IPS DF 6.9 (cell line): ENCODE data around the gene GRM7.

ENCODE experiments used
- DNase-seq: peaks from one replicate; pipeline ENCODE4 v3.0.0-alpha.2; 2013; ENCODE audit warnings: low read depth, low spot score
- H3K27ac ChIP-seq: one replicate; pipeline ENCODE4 v1.5.1; 2013; ENCODE audit warnings: low read length, control low read depth
- H3K27me3 ChIP-seq: 2 replicates; pipeline ENCODE4 v1.6.1; 2013; ENCODE audit warnings: mild to moderate bottlenecking, low read length; ENCODE audit not compliant: control insufficient read depth, insufficient read depth
- H3K36me3 ChIP-seq: 2 replicates; pipeline ENCODE4 v1.6.1; 2013; ENCODE audit warnings: low read length; ENCODE audit not compliant: control insufficient read depth, insufficient read depth
- H3K4me1 ChIP-seq: 2 replicates; pipeline ENCODE4 v1.6.1; 2013; ENCODE audit warnings: low read length; ENCODE audit not compliant: control insufficient read depth, insufficient read depth
- H3K4me3 ChIP-seq: 2 replicates; pipeline ENCODE4 v1.5.1; 2013; ENCODE audit warnings: mild to moderate bottlenecking, low read length
- H3K9me3 ChIP-seq: 2 replicates; pipeline ENCODE4 v1.6.1; 2013; ENCODE audit warnings: low read length, inconsistent platforms; ENCODE audit not compliant: control insufficient read depth, insufficient read depth
- WGBS: extraction: QIAGEN DNeasy Blood & Tissue Kit; methylation state at CpG from one replicate; pipeline ENCODE4 v1.1.7; 2013; ENCODE audit warnings: mixed read lengths, missing lambda C conversion rate; ENCODE audit not compliant: insufficient read length, insufficient coverage; 5-methylcytosine and 5-hydroxymethylcytosine counted together

The GRM7 gene

DNA sequence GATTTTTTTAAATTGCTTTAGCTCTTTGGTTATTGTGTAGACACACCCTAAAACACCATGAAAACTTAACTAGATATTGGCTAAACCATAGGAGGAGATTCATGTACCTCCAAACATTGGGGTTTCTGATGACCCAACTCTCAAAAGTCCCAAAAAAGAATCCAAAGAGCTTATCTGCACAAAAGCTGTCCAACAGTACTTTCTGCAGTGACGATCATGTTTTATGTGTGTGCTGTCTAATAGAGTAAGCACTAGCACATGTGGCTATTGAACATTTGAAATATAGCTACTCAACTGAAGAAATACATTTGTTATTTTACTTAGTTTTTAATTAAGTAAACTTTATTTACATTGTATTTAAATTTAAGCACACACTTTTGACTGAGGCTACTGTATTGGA is 822.5 kb downstream of the GRM7 start:
- Histone ChIP-seq H3K27ac (no peak overlapping the region), H3K4me3 (no peak overlapping the region)

DNA sequence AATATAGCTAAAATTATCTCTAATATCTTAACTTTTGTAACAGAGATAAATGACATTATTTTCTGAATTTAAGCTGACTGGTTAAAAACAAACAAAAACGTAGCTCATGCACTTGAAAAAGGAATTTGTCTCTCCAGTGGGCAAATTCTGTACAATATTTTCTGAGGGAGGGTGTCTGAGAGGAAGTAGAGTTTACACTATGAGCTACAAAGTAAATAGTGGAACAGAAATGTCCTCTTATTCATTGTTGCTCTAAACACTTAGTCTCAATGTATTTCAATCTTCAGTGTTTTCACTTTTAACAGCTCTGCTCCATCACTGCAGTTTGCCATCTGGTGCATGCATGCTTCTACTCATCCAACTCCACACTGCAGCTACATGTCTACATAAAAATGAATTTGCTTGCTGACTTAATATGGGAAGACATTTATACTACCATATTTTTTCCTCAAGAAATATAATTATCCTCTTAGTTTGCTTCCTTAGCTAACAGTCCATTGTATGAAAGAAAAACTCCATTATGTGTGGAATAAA is 823.3 kb downstream of the GRM7 start:
- DNase-seq, result no peak
- Histone ChIP-seq H3K9me3 (no peaks in the 10 kb centered on the region), H3K27ac (no peak overlapping the region), H3K36me3 (no peaks in the 10 kb centered on the region), H3K27me3 (no peaks in the 10 kb centered on the region), H3K4me3 (no peak overlapping the region), H3K4me1 (no peaks in the 10 kb centered on the region)
- WGBS, result no CpG with 5 or more reads among the region's 1 CpG

More for the DNA sequence above, 822.5 kb downstream of the GRM7 start:
- Histone ChIP-seq H3K36me3 (no peaks in the 10 kb centered on the region), H3K9me3 (no peaks in the 10 kb centered on the region), H3K27me3 (no peaks in the 10 kb centered on the region), H3K4me1 (no peaks in the 10 kb centered on the region)
- WGBS, result no CpG with 5 or more reads among the region's 1 CpG
- no peak for DNase-seq

DNA sequence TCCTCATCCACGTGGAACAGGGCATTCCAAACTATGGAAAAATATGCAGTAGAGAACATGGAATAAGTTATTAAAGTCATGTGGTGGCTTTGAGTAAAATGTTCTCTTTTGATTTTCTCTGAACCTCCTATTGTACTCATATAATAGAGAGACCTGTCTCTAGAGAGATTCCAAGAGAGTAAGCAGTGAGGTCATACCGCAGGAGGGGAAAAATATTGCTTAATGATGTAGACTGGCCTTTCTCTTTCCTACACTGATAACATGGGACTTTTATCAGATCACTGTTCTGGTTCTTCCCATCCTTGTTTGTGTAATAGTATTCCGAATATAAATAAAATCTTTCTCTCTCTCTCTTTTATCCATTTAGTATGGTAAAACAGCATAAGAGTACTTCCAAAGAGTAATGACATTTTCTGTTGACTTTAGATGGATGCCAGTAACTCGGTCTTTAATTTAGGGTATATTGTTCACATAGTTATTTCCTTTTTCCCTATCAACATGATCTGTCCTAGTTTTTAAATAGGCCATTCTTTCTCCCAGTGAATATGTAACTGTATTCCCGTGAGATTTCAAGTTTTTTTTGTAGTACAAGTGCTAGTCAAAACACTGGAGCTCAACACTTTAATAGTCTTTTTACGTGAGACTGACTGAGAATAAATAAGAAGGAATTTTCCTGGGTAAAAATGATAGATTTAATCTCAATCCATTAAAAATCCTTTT is 826.7 kb downstream of the GRM7 start:
- no peaks in the 10 kb centered on the region for H3K9me3 ChIP-seq
- no peak overlapping the region for H3K27ac ChIP-seq
- H3K4me1 ChIP-seq, result no peaks in the 10 kb centered on the region
- no peak overlapping the region for H3K4me3 ChIP-seq
- H3K36me3 ChIP-seq, result no peaks in the 10 kb centered on the region
- no peak for DNase-seq
- H3K27me3 ChIP-seq, result no peaks in the 10 kb centered on the region
- no CpG with 5 or more reads among the region's 6 CpGs for WGBS

DNA sequence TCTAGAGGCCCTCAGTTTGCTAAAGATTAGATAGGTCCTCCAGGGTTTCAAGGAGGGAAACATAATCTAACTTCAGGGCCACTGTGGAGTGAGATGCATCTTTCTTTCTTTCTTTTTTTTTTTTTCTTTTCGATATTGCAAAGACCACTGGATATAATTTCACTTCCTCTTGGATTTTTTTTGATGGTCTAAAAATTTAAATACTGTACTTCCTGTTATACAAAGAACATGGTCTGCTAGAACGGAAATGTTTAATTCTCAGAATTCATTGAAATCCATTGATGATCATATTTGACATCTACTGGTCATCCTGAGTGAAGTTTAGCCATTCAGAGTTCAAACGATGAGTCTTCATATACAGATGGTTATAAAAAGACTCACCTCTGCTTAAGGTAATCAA is 832.0 kb downstream of the GRM7 start:
- H3K36me3 ChIP-seq, result no peaks in the 10 kb centered on the region
- no peaks in the 10 kb centered on the region for H3K27me3 ChIP-seq
- 0 out of 2 replicates have a peak, but pooled peaks cover 1% of the 10 kb centered on the region for H3K4me1 ChIP-seq
- H3K27ac ChIP-seq, result no peak overlapping the region
- WGBS, result no CpG with 5 or more reads among the region's 3 CpGs
- H3K4me3 ChIP-seq, result no peak overlapping the region
- DNase-seq, result no peak
- no peaks in the 10 kb centered on the region for H3K9me3 ChIP-seq

DNA sequence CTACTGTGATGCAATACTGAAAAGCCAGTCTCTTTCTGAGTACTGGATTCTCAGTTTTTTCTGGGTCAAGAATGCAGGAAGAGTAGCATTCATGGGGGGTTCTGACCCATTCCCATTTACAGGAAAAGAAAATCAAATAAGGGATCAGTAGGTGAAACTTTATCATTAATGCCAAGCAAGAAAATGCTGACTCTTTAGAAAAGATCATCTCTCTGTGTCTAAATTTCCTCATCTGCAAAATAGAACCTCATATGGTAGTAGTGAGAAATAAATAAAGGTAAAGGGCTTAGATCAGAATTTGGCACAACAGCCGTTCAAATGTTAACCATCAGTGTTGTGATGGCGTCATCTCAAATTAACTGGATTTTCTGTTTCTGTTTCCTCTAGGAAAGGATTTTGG is 833.1 kb downstream of the GRM7 start:
- Histone ChIP-seq H3K27me3 (no peaks in the 10 kb centered on the region), H3K4me3 (no peak overlapping the region), H3K9me3 (no peaks in the 10 kb centered on the region), H3K27ac (no peak overlapping the region), H3K4me1 (0 out of 2 replicates have a peak, but pooled peaks cover 1% of the 10 kb centered on the region), H3K36me3 (no peaks in the 10 kb centered on the region)
- no peak for DNase-seq
- WGBS, result no CpG with 5 or more reads among the region's 2 CpGs

DNA sequence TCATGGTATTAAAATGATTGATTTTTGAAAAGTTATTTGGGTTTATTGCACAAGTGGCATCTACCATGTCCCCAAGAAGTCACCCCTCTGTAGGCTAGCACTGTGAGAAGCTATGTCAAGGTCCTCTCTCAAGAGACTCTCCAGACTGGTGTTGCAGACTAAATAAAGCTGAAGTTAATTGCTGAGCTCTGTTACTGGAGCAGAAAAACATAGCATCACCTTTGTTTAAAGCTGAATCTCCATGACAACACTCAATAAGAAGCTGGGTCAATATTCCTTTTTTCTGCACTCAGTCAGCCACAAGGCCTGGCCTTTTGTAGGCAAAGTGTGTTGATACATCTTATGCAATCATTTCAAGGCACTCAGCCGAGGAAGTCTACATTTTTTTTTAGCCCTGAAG is 834.1 kb downstream of the GRM7 start:
- no CpG with 5 or more reads among the region's 1 CpG for WGBS

DNA sequence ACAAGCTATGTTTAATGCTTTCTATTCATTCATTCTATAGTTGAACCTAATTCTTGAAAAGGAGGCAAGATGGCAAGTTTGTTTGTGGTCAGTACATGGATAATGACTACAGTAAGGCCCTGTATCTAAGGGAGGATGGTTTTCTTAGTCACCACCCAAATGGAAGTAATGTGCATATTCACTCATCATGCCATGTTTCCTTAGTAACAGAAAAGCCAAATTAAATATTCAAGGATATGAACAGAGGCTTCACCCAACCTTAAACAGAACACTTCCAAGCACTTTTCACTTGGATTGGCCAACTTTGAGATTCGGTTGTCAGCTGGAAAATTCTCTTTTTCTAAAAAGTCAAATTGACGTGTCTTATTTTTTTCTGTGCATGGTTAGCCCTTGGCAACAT is 835.4 kb downstream of the GRM7 start:
- DNase-seq, result no peak
- no peaks in the 10 kb centered on the region for H3K27me3 ChIP-seq
- no peak overlapping the region for H3K27ac ChIP-seq
- H3K4me3 ChIP-seq, result no peak overlapping the region
- no peaks in the 10 kb centered on the region for H3K9me3 ChIP-seq
- no CpG with 5 or more reads among the region's 2 CpGs for WGBS
- H3K36me3 ChIP-seq, result no peaks in the 10 kb centered on the region
- 0 out of 2 replicates have a peak, but pooled peaks cover 1% of the 10 kb centered on the region for H3K4me1 ChIP-seq

More for the DNA sequence above, 834.1 kb downstream of the GRM7 start:
- H3K27ac ChIP-seq, result no peak overlapping the region
- DNase-seq, result no peak
- H3K4me3 ChIP-seq, result no peak overlapping the region
- H3K27me3 ChIP-seq, result no peaks in the 10 kb centered on the region
- H3K4me1 ChIP-seq, result 0 out of 2 replicates have a peak, but pooled peaks cover 1% of the 10 kb centered on the region
- no peaks in the 10 kb centered on the region for H3K9me3 ChIP-seq
- no peaks in the 10 kb centered on the region for H3K36me3 ChIP-seq

DNA sequence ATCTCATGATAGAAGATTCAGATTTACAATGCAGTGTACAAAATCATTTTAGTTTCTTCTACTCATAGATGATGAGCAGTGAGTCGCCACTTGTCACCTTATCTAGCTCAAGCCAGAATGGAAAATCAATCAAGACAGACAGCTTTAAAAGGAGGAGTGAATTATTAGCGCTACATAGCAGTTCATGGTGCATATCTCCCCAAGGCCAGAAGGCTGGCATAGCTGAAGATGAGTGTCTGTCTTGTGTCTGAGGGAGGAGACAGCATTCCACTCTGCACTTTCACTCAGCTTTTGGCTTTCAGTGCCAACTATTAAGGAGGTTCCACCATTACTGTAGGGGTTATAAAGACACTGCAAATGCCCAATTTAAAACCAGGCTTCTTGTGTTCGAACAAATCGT is 836.6 kb downstream of the GRM7 start:
- Histone ChIP-seq H3K36me3 (no peaks in the 10 kb centered on the region), H3K4me3 (no peak overlapping the region), H3K4me1 (0 out of 2 replicates have a peak, but pooled peaks cover 1% of the 10 kb centered on the region), H3K27me3 (no peaks in the 10 kb centered on the region), H3K9me3 (no peaks in the 10 kb centered on the region), H3K27ac (no peak overlapping the region)
- no peak for DNase-seq
- WGBS, result no CpG with 5 or more reads among the region's 4 CpGs

DNA sequence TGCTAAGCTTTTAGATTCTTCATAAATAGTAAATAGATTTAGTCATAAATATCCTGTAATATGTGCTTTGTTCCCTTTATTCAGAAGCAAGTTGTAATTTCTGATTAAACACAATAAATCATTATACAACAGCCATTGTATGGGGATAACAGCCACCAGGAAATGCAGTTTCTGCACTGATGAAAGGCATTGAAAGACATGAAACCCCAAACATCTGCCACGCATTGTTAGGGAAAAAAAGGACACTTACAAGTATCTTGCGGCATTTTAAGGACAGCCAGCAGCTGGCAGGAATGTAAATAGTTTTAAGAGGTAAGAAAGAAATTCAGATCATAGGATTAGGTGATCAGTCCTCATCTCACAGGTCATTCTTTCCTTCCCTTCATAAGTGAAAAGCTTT is 839.6 kb downstream of the GRM7 start:
- Histone ChIP-seq H3K4me1 (no peaks in the 10 kb centered on the region), H3K9me3 (no peaks in the 10 kb centered on the region), H3K36me3 (no peaks in the 10 kb centered on the region), H3K4me3 (no peak overlapping the region), H3K27ac (no peak overlapping the region), H3K27me3 (no peaks in the 10 kb centered on the region)
- DNase-seq, result no peak
- WGBS, result no CpG with 5 or more reads among the region's 2 CpGs

DNA sequence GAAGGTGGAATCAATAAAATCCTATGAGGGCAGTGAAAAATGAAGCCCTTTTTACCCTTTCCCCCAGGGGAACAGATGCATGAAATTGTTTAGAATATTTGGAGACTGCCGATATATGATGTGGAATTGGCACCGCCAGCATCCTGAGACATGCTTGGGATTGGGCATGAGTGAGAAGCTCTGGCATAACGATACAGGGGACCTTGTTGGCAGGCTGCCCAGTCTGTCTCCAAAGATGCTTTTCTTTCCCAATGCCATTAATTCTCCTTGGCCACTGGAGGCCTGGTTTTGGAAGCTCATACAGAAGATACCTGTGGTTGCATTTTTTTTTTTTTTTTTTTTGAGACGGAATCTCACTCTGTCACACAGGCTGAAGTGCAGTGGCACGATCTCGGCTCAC is 840.1 kb downstream of the GRM7 start:
- H3K4me1 ChIP-seq, result no peaks in the 10 kb centered on the region
- no peaks in the 10 kb centered on the region for H3K27me3 ChIP-seq
- no peak overlapping the region for H3K27ac ChIP-seq
- no peak for DNase-seq
- H3K36me3 ChIP-seq, result no peaks in the 10 kb centered on the region
- no CpG with 5 or more reads among the region's 6 CpGs for WGBS
- H3K9me3 ChIP-seq, result no peaks in the 10 kb centered on the region
- H3K4me3 ChIP-seq, result no peak overlapping the region

DNA sequence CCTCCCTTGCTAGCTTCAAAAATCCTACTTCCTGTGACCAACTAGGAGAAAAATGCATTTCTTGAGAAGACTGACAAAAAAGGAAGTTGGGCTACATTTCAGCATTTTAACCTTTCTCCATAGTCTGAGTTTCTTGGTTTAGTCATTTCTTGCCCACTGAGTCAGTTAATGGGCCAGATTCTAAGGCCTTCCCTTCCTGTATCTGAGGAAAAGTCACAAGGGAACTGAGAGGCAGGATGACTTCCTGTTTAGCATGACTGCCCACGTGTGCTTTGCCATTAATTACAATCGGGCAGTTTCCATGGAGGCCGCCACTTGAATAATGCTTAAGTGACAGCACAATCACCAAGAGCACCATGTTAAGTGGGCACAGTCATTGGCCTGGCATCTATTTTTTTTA is 846.3 kb downstream of the GRM7 start:
- H3K4me1 ChIP-seq, result no peaks in the 10 kb centered on the region
- WGBS, result no CpG with 5 or more reads among the region's 3 CpGs

More for the DNA sequence above, 846.3 kb downstream of the GRM7 start:
- Histone ChIP-seq H3K9me3 (no peaks in the 10 kb centered on the region), H3K4me3 (no peak overlapping the region), H3K27me3 (no peaks in the 10 kb centered on the region), H3K36me3 (no peaks in the 10 kb centered on the region), H3K27ac (no peak overlapping the region)
- DNase-seq, result no peak
